H9 (cell line): ENCODE measurements around the gene KDSR. TPM values are rescaled to one million over a fixed set of nuclear protein-coding genes. Genes with fewer than 3 reads are reported as not detected.

ENCODE experiments used
- DNase-seq: peaks from one replicate; pipeline ENCODE4 v3.0.0-alpha.2; 2017
- H2AFZ ChIP-seq: one replicate; pipeline ENCODE4 v1.6.1; 2013; ENCODE audit warnings: mild to moderate bottlenecking, low read length, control low read depth, moderate library complexity
- H2AK5ac ChIP-seq: 2 replicates; pipeline ENCODE4 v1.6.1; 2013; ENCODE audit warnings: low read length, control low read depth, mixed read lengths; ENCODE audit not compliant: insufficient read length
- H2BK120ac ChIP-seq: one replicate; pipeline ENCODE4 v1.6.1; 2013; ENCODE audit warnings: low read depth, mild to moderate bottlenecking, low read length, control low read depth, inconsistent platforms; ENCODE audit not compliant: poor library complexity, severe bottlenecking
- H2BK12ac ChIP-seq: 2 replicates; pipeline ENCODE4 v1.6.1; 2013; ENCODE audit warnings: low read length, control low read depth, mixed read lengths, low read depth; ENCODE audit not compliant: insufficient read length
- H2BK15ac ChIP-seq: 2 replicates; pipeline ENCODE4 v1.6.1; 2013; ENCODE audit warnings: low read depth, low read length, control low read depth
- H2BK20ac ChIP-seq: one replicate; pipeline ENCODE4 v1.6.1; 2013; ENCODE audit warnings: low read depth, mild to moderate bottlenecking, low read length, control low read depth, inconsistent platforms; ENCODE audit not compliant: poor library complexity, severe bottlenecking
- H2BK5ac ChIP-seq: 2 replicates; pipeline ENCODE4 v1.6.1; 2013; ENCODE audit warnings: low read length, control low read depth, mixed read lengths; ENCODE audit not compliant: insufficient read length
- H3K14ac ChIP-seq: 2 replicates; pipeline ENCODE4 v1.6.1; 2013; ENCODE audit warnings: low read length, control low read depth; ENCODE audit not compliant: insufficient read depth
- H3K18ac ChIP-seq: 2 replicates; pipeline ENCODE4 v1.6.1; 2013; ENCODE audit warnings: low read depth, mild to moderate bottlenecking, mixed read lengths, low read length, control low read depth; ENCODE audit not compliant: insufficient read length
- H3K23ac ChIP-seq: 2 replicates; pipeline ENCODE4 v1.6.1; 2013; ENCODE audit warnings: low read length, control low read depth, mixed read lengths, low read depth; ENCODE audit not compliant: insufficient read length
- H3K23me2 ChIP-seq: 2 replicates; pipeline ENCODE4 v1.6.1; 2013; ENCODE audit warnings: low read depth, mild to moderate bottlenecking, mixed read lengths, low read length, control low read depth; ENCODE audit not compliant: insufficient read length, poor library complexity, severe bottlenecking
- H3K27ac ChIP-seq: 2 replicates; pipeline ENCODE4 v1.5.1; 2013; ENCODE audit warnings: low read length, control low read depth, mixed read lengths, low read depth; ENCODE audit not compliant: insufficient read length
- H3K27me3 ChIP-seq: 2 replicates; pipeline ENCODE4 v1.6.1; 2013; ENCODE audit warnings: low read length, control low read depth, inconsistent platforms; ENCODE audit not compliant: insufficient read depth
- H3K4ac ChIP-seq: 2 replicates; pipeline ENCODE4 v1.6.1; 2013; ENCODE audit warnings: low read depth, mild to moderate bottlenecking, control low read depth, inconsistent platforms, low read length, moderate library complexity
- H3K4me1 ChIP-seq: 2 replicates; pipeline ENCODE4 v1.6.1; 2013; ENCODE audit warnings: low read length, control low read depth, inconsistent platforms; ENCODE audit not compliant: insufficient read depth
- H3K4me2 ChIP-seq: 2 replicates; pipeline ENCODE4 v1.6.1; 2013; ENCODE audit warnings: low read length, control low read depth, mixed read lengths; ENCODE audit not compliant: insufficient read length, insufficient read depth
- H3K56ac ChIP-seq: 2 replicates; pipeline ENCODE4 v1.6.1; 2013; ENCODE audit warnings: low read depth, mild to moderate bottlenecking, mixed read lengths, low read length, control low read depth; ENCODE audit not compliant: insufficient read length
- H3K79me1 ChIP-seq: 2 replicates; pipeline ENCODE4 v1.6.1; 2013; ENCODE audit warnings: low read depth, mild to moderate bottlenecking, moderate library complexity, low read length, control low read depth, inconsistent platforms; ENCODE audit not compliant: insufficient read depth, poor library complexity, severe bottlenecking
- H3K79me2 ChIP-seq: 2 replicates; pipeline ENCODE4 v1.6.1; 2013; ENCODE audit warnings: low read length, control low read depth, inconsistent platforms; ENCODE audit not compliant: insufficient read depth
- H3K9ac ChIP-seq: 2 replicates; pipeline ENCODE4 v1.6.1; 2013; ENCODE audit warnings: low read length, control low read depth, mixed read lengths; ENCODE audit not compliant: insufficient read length; ENCODE audit errors: extremely low read depth
- H3K9me3 ChIP-seq: one replicate; pipeline ENCODE4 v1.6.1; 2013; ENCODE audit warnings: low read depth, low read length, inconsistent platforms; ENCODE audit not compliant: control insufficient read depth
- H3T11ph ChIP-seq: one replicate; pipeline ENCODE4 v1.6.1; 2013; ENCODE audit warnings: mild to moderate bottlenecking, low read length, control low read depth, inconsistent platforms
- H4K20me1 ChIP-seq: one replicate; pipeline ENCODE4 v1.6.1; 2013; ENCODE audit not compliant: control insufficient read depth, insufficient read length, insufficient read depth
- H4K5ac ChIP-seq: 2 replicates; pipeline ENCODE4 v1.6.1; 2013; ENCODE audit warnings: low read depth, mild to moderate bottlenecking, mixed read lengths, low read length, control low read depth; ENCODE audit not compliant: insufficient read length
- H4K8ac ChIP-seq: replicated peaks from 2 replicates; pipeline ENCODE4 v1.6.1; 2013; ENCODE audit warnings: low read length, control low read depth, mixed read lengths, low read depth; ENCODE audit not compliant: insufficient read length
- H4K91ac ChIP-seq: 2 replicates; pipeline ENCODE4 v1.6.1; 2013; ENCODE audit warnings: low read depth, mild to moderate bottlenecking, moderate library complexity, mixed read lengths, low read length, control low read depth; ENCODE audit not compliant: insufficient read length
- H3K27ac Mint-ChIP-seq, 3 experiments: 2 replicates in 2 of 3; 3 replicates in 1 of 3; pipeline ENCODE4 v1.8.0; 2020 to 2021; ENCODE audit warnings: mixed read lengths in 3 of 3, mild to moderate bottlenecking in 1 of 3, moderate library complexity in 1 of 3
- H3K27me3 Mint-ChIP-seq: 2 replicates; pipeline ENCODE4 v1.8.0; 2021; ENCODE audit warnings: low read depth, mild to moderate bottlenecking, moderate library complexity, mixed read lengths
- H3K36me3 Mint-ChIP-seq, 3 experiments: 2 replicates in 2 of 3; 3 replicates in 1 of 3; pipeline ENCODE4 v1.8.0; 2020 to 2021; ENCODE audit warnings: low read depth in 3 of 3, mixed read lengths in 3 of 3; ENCODE audit not compliant: insufficient read depth in 1 of 3
- H3K4me1 Mint-ChIP-seq, 2 experiments: 2 replicates each; pipeline ENCODE4 v1.8.0; 2020; ENCODE audit warnings: mixed read lengths in 2 of 2
- H3K4me3 Mint-ChIP-seq, 2 experiments: 2 replicates in 1 of 2; 3 replicates in 1 of 2; pipeline ENCODE4 v1.8.0; 2020 to 2021; ENCODE audit warnings: mild to moderate bottlenecking in 2 of 2, mixed read lengths in 2 of 2, moderate library complexity in 1 of 2
- H3K9me3 Mint-ChIP-seq, 2 experiments: 2 replicates in 1 of 2; 3 replicates in 1 of 2; pipeline ENCODE4 v1.8.0; 2020; ENCODE audit warnings: mild to moderate bottlenecking in 2 of 2, mixed read lengths in 2 of 2, moderate library complexity in 1 of 2
- CTCF ChIP-seq: fragments of 200-600 bp; sonication (generic); conservative IDR thresholded peaks from 3 replicates; pipeline ENCODE4 v1.8.0; 2021; ENCODE audit warnings: antibody characterized with exemption, mild to moderate bottlenecking
- WGBS: extraction: QIAGEN DNeasy Blood & Tissue Kit; methylation state at CpG from one replicate; pipeline ENCODE4 v1.1.7; 2013; ENCODE audit warnings: missing lambda C conversion rate, low lambda C conversion rate, mixed read lengths; ENCODE audit not compliant: insufficient read length; ENCODE audit errors: extremely low coverage; 5-methylcytosine and 5-hydroxymethylcytosine counted together
- total RNA-seq: library from RNA; stranded (reverse); gene quantifications from 2 replicates; pipeline ENCODE4 v1.2.1, GENCODE V29; 2021

KDSR gene
- total RNA-seq, 1 experiment from 2014 or later: 58.5 TPM

- Histone ChIP-seq H2BK15ac (no peak overlapping the region), H2AK5ac (no peak overlapping the region), H3K27ac (no peak overlapping the region), H4K8ac (no peak overlapping the region), H2AFZ (no peak overlapping the region), H3K9ac (no peak overlapping the region), H3K9me3 (no peaks in the 10 kb centered on the region), H4K5ac (no peak overlapping the region), H3K79me2 (no peaks in the 10 kb centered on the region), H3T11ph (no peak overlapping the region), H3K27me3 (no peaks in the 10 kb centered on the region), H2BK120ac (no peak overlapping the region), H2BK12ac (no peak overlapping the region), H3K18ac (no peak overlapping the region), H3K23me2 (no peaks in the 10 kb centered on the region), H3K4me1 (no peaks in the 10 kb centered on the region; the same call in 1 of the 2 replicates), H3K56ac (no peak overlapping the region), H4K91ac (no peak overlapping the region), H3K4me2 (no peak overlapping the region), H4K20me1 (no peaks in the 10 kb centered on the region), H2BK5ac (no peak overlapping the region), H3K23ac (no peak overlapping the region), H2BK20ac (no peak overlapping the region), H3K14ac (no peak overlapping the region), H3K79me1 (no peaks in the 10 kb centered on the region), H3K4ac (no peak overlapping the region)
- peaks cover 10 to 20% of the 10 kb centered on the region in 2 experiments for H3K4me1 Mint-ChIP-seq
- no peak for TF ChIP-seq CTCF
- no peaks in the 10 kb centered on the region for H3K9me3 Mint-ChIP-seq
- no peaks in the 10 kb centered on the region for H3K36me3 Mint-ChIP-seq
- WGBS: no CpG with 5 or more reads among the region's 1 CpG
- no peaks in the 10 kb centered on the region; the same call in 1 of the 2 replicates for H3K27me3 Mint-ChIP-seq
- DNase-seq: no peak
- H3K27ac Mint-ChIP-seq: no peak overlapping the region
- H3K4me3 Mint-ChIP-seq: no peak overlapping the region
Measured at GRCh38 chr18:63287691-63288220, 79.2 kb downstream of the KDSR start.
